NB4 (cell line): ENCODE results near the gene TMEM53.

Source experiments
- CTCF ChIP-seq: IDR thresholded peaks from one replicate; pipeline ENCODE4 v1.5.1; 2012; ENCODE audit warnings: low read depth, low read length
- POLR2A ChIP-seq: IDR thresholded peaks from 2 replicates; pipeline ENCODE4 v1.6.1; 2011; ENCODE audit warnings: mild to moderate bottlenecking; ENCODE audit not compliant: insufficient read length; ENCODE audit errors: extremely low read depth
- TF ChIP-seq, protein P1 (sequence below): IDR thresholded peaks from 2 replicates; pipeline ENCODE4 v1.6.1; 2011; ENCODE audit warnings: low read depth, low read length

DNA sequence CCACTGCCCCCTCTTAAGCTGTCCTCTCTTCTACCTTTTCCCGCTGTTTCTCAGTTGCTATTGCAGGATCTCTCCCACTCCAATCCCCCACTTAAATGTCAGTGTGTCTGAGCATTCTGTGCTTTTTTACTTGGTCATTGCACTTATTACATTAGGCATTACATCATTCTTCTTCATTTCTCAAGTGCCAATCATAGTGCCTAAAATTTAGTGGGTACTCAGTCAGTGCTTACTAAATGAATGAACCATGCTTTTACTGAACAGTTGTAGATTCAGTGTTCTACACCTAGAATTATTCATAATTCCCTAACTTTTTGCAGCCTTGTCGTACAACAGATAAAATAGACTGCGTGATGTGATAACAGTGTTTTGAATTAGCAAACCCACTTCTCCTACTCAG, 19.6 kb upstream of the TMEM53 start:
- TF ChIP-seq CTCF (no peak), POLR2A (no peak)
- TF ChIP-seq, protein P1, sequence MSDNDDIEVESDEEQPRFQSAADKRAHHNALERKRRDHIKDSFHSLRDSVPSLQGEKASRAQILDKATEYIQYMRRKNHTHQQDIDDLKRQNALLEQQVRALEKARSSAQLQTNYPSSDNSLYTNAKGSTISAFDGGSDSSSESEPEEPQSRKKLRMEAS = no peak
